ENCODE results near the gene C1orf226. TPM values are rescaled to one million over a fixed set of nuclear protein-coding genes. Genes with fewer than 3 reads are reported as not detected.

The C1orf226 gene
- total RNA-seq, 4 donors from 2014 or later: 0.36 to 0.95 (median 0.60) TPM

GRCh38 chr1:162361349-162361748 is 20.2 kb upstream of the C1orf226 start:
- DNase-seq (no peak), ATAC-seq (no peak)
- no peak for TF ChIP-seq POLR2A (IDR thresholded peaks at IDR 0.05)
- TF ChIP-seq CTCF (IDR thresholded peaks at IDR 0.05 in 4 of 5, conservative IDR thresholded peaks at IDR 0.05 in 1 of 5): no peak
- Histone ChIP-seq H3K36me3 (no peaks in the 10 kb centered on the region), H3K27me3 (no peaks in the 10 kb centered on the region), H3K4me3 (no peak overlapping the region), H3K27ac (no peak overlapping the region), H3K4me1 (no peaks in the 10 kb centered on the region), H3K9me3 (no peaks in the 10 kb centered on the region)
- intact Hi-C loops (cut with DNase I; ENCODE audit: low total_unique reads) (no loop called here), in situ Hi-C loops (cut with MboI; ENCODE audit: low sequenced_read_pairs in 4 of 4) (no loop called here)

- Histone ChIP-seq H3K4me1 (no peaks in the 10 kb centered on the region), H3K27me3 (no peaks in the 10 kb centered on the region), H3K27ac (no peak overlapping the region), H3K9me3 (no peaks in the 10 kb centered on the region), H3K4me3 (no peak overlapping the region), H3K36me3 (no peaks in the 10 kb centered on the region)
- TF ChIP-seq POLR2A (IDR thresholded peaks at IDR 0.05): no peak
- TF ChIP-seq CTCF (IDR thresholded peaks at IDR 0.05 in 4 of 5, conservative IDR thresholded peaks at IDR 0.05 in 1 of 5): no peak
- ATAC-seq (no peak), DNase-seq (no peak)
- intact Hi-C loops (cut with DNase I; ENCODE audit: low total_unique reads): no loop called here
- in situ Hi-C loops (cut with MboI; ENCODE audit: low sequenced_read_pairs in 4 of 4): no loop called here
These were observed 17.7 kb upstream of the C1orf226 start for GRCh38 chr1:162363823-162364222.

GRCh38 chr1:162364498-162364897 is 17.0 kb upstream of the C1orf226 start:
- ATAC-seq: no peak
- intact Hi-C loops (cut with DNase I; ENCODE audit: low total_unique reads): no loop called here
- Histone ChIP-seq H3K27ac (no peak overlapping the region), H3K27me3 (no peaks in the 10 kb centered on the region), H3K36me3 (no peaks in the 10 kb centered on the region), H3K4me1 (no peaks in the 10 kb centered on the region), H3K9me3 (no peaks in the 10 kb centered on the region), H3K4me3 (no peak overlapping the region)
- TF ChIP-seq POLR2A (IDR thresholded peaks at IDR 0.05): no peak
- in situ Hi-C loops (cut with MboI; ENCODE audit: low sequenced_read_pairs in 4 of 4): no loop called here
- DNase-seq: no peak

- in situ Hi-C loops (cut with MboI; ENCODE audit: low sequenced_read_pairs in 4 of 4) (no loop called here), intact Hi-C loops (cut with DNase I; ENCODE audit: low total_unique reads) (no loop called here)
- no peaks in the 10 kb centered on the region for H3K36me3 ChIP-seq
- no peak overlapping the region for H3K27ac ChIP-seq
- no peaks in the 10 kb centered on the region for H3K27me3 ChIP-seq
- no peak for DNase-seq
- ATAC-seq: no peak
- no peaks in the 10 kb centered on the region for H3K9me3 ChIP-seq
- H3K4me1 ChIP-seq: no peaks in the 10 kb centered on the region
- H3K4me3 ChIP-seq: no peak overlapping the region
- no peak for TF ChIP-seq CTCF (IDR thresholded peaks at IDR 0.05 in 4 of 5, conservative IDR thresholded peaks at IDR 0.05 in 1 of 5)
- no peak for TF ChIP-seq POLR2A (IDR thresholded peaks at IDR 0.05)
These were observed 16.1 kb upstream of the C1orf226 start for GRCh38 chr1:162365284-162366020.

GRCh38 chr1:162366149-162366548 is 15.4 kb upstream of the C1orf226 start:
- no peak for DNase-seq
- H3K27me3 ChIP-seq: no peaks in the 10 kb centered on the region
- TF ChIP-seq CTCF (IDR thresholded peaks at IDR 0.05 in 4 of 5, conservative IDR thresholded peaks at IDR 0.05 in 1 of 5): no peak
- no peak for TF ChIP-seq POLR2A (IDR thresholded peaks at IDR 0.05)
- no peaks in the 10 kb centered on the region for H3K36me3 ChIP-seq
- intact Hi-C loops (cut with DNase I; ENCODE audit: low total_unique reads) (no loop called here), in situ Hi-C loops (cut with MboI; ENCODE audit: low sequenced_read_pairs in 4 of 4) (no loop called here)
- H3K4me1 ChIP-seq: no peaks in the 10 kb centered on the region
- H3K9me3 ChIP-seq: no peaks in the 10 kb centered on the region
- H3K27ac ChIP-seq: no peak overlapping the region
- ATAC-seq: no peak
- no peak overlapping the region for H3K4me3 ChIP-seq

Measured in gastrocnemius medialis (tissue), 4 donors.